ENCODE data around the gene MIA2. TPM values are rescaled to one million over a fixed set of nuclear protein-coding genes. Genes with fewer than 3 reads are reported as not detected.

MIA2 gene
- total and polyA plus RNA-seq, 4 donors: 39.2 to 106 (median 56.4) TPM

GRCh38 chr14:39265033-39265432 is 31.3 kb downstream of the MIA2 start (continued):
- no peak for TF ChIP-seq CTCF (IDR thresholded peaks at IDR 0.05; ENCODE audit: low read depth, low read length, missing input control)
- TF ChIP-seq GABPA (IDR thresholded peaks at IDR 0.05 in 1 of 2, conservative IDR thresholded peaks at IDR 0.05 in 1 of 2): no peak
- no peak for TF ChIP-seq FOXA1 (IDR thresholded peaks at IDR 0.05)
- no peak for TF ChIP-seq RAD21 (IDR thresholded peaks at IDR 0.05)
- no peak for TF ChIP-seq ZBTB33 (IDR thresholded peaks at IDR 0.05)

- TF ChIP-seq CTCF (IDR thresholded peaks at IDR 0.05; ENCODE audit: low read depth, low read length, missing input control) (no peak), JUND (IDR thresholded peaks at IDR 0.05) (peak in 1 of 2 donors; percentile 52), HNF4A (conservative IDR thresholded peaks at IDR 0.05) (no peak), FOXA1 (IDR thresholded peaks at IDR 0.05) (no peak), ZBTB33 (IDR thresholded peaks at IDR 0.05) (no peak), TAF1 (conservative IDR thresholded peaks at IDR 0.05) (peak; percentile 70)
- peaks cover 0 to 2% (median under 1%) of the 10 kb centered on the region in 4 donors for H3K36me3 ChIP-seq (ENCODE audit: control insufficient read depth in 4 of 4, insufficient read depth in 3 of 4, low read depth in 1 of 4, low read length in 3 of 4)
- peaks cover 4 to 30% (median 24%) of the 10 kb centered on the region in 4 donors for H3K4me1 ChIP-seq (ENCODE audit: control insufficient read depth in 4 of 4, insufficient read depth in 4 of 4, low read length in 3 of 4)
- peak overlapping the region; percentile 56 to 90 (median 79) for H3K4me3 ChIP-seq (ENCODE audit: low read depth in 1 of 3, low read length in 3 of 3)
- no peaks in the 10 kb centered on the region for H3K9me3 ChIP-seq (ENCODE audit: control insufficient read depth in 4 of 4, low read length in 3 of 4)
- DNase-seq (ENCODE audit: low spot score): no peak
- WGBS: 7% methylated on average over 14 of the region's 14 CpGs
- peak overlapping the region; percentile 83 to 96 for H3K27ac ChIP-seq (ENCODE audit: low read depth in 1 of 2, low read length in 2 of 2)
- H3K9ac ChIP-seq (ENCODE audit: low read depth in 1 of 2, low read length in 2 of 2): peak overlapping the region; percentile 76 to 81
- H3K27me3 ChIP-seq (ENCODE audit: control insufficient read depth in 4 of 4, insufficient read depth in 4 of 4, low read length in 3 of 4): no peaks in the 10 kb centered on the region
These were observed 32.2 kb downstream of the MIA2 start for GRCh38 chr14:39265806-39266524.

- peak overlapping the region; percentile 56 to 90 (median 79) for H3K4me3 ChIP-seq (ENCODE audit: low read depth in 1 of 3, low read length in 3 of 3)
- H3K36me3 ChIP-seq (ENCODE audit: control insufficient read depth in 4 of 4, insufficient read depth in 3 of 4, low read depth in 1 of 4, low read length in 3 of 4): peaks cover 0 to 2% (median under 1%) of the 10 kb centered on the region in 4 donors
- WGBS: under 1% methylated on average over 31 of the region's 31 CpGs
- peaks cover 4 to 30% (median 24%) of the 10 kb centered on the region in 4 donors for H3K4me1 ChIP-seq (ENCODE audit: control insufficient read depth in 4 of 4, insufficient read depth in 4 of 4, low read length in 3 of 4)
- DNase-seq (ENCODE audit: low spot score): peak; percentile 74
- peak overlapping the region; percentile 83 to 96 for H3K27ac ChIP-seq (ENCODE audit: low read depth in 1 of 2, low read length in 2 of 2)
- peaks cover 0 to under 1% (median 0%) of the 10 kb centered on the region in 4 donors for H3K9me3 ChIP-seq (ENCODE audit: control insufficient read depth in 4 of 4, low read length in 3 of 4)
- H3K9ac ChIP-seq (ENCODE audit: low read depth in 1 of 2, low read length in 2 of 2): peak overlapping the region; percentile 76 to 81
- no peaks in the 10 kb centered on the region for H3K27me3 ChIP-seq (ENCODE audit: control insufficient read depth in 4 of 4, insufficient read depth in 4 of 4, low read length in 3 of 4)
- peak; percentile 66 for TF ChIP-seq REST (IDR thresholded peaks at IDR 0.05)
- TF ChIP-seq ZBTB33 (IDR thresholded peaks at IDR 0.05): peak; percentile 78
- peak in 1 of 2 donors; percentile 71 for TF ChIP-seq EGR1 (IDR thresholded peaks at IDR 0.05; ENCODE audit: low read depth in 2 of 2)
- peak; percentile 79 for TF ChIP-seq MAX (IDR thresholded peaks at IDR 0.05)
- TF ChIP-seq TAF1 (conservative IDR thresholded peaks at IDR 0.05): peak; percentile 10
These were observed 32.8 kb downstream of the MIA2 start for GRCh38 chr14:39266525-39266870.

Measured in liver (tissue), 9 donors.